Skeletal muscle satellite cell (primary cell): ENCODE measurements around the gene UNC13D.
"Not testable (repeated sequence)": the region's sequence is repeated elsewhere in the genome, so short reads cannot be mapped to it uniquely, and the experiment has no call there.

Experiments
- H3K27me3 ChIP-seq: 2 replicates; pipeline ENCODE4 v1.7.0; 2013; ENCODE audit warnings: low read length; ENCODE audit not compliant: control insufficient read depth, insufficient read depth
- H3K36me3 ChIP-seq: 2 replicates; pipeline ENCODE4 v1.7.0; 2013; ENCODE audit warnings: mild to moderate bottlenecking, control low read depth, low read length; ENCODE audit not compliant: insufficient read depth
- H3K4me1 ChIP-seq: 2 replicates; pipeline ENCODE4 v1.7.0; 2013; ENCODE audit warnings: low read length; ENCODE audit not compliant: control insufficient read depth, insufficient read depth
- H3K4me2 ChIP-seq: 2 replicates; pipeline ENCODE4 v1.7.0; 2013; ENCODE audit warnings: mild to moderate bottlenecking, low read length
- H3K4me3 ChIP-seq: 2 replicates; pipeline ENCODE4 v1.7.0; 2013; ENCODE audit warnings: low read length
- H3K9ac ChIP-seq: 2 replicates; pipeline ENCODE4 v1.7.0; 2013; ENCODE audit warnings: mild to moderate bottlenecking, low read depth, low read length, moderate library complexity
- H3K9me3 ChIP-seq: replicated peaks from 2 replicates; pipeline ENCODE4 v1.7.0; 2013; ENCODE audit warnings: mild to moderate bottlenecking, control low read depth, low read length

The UNC13D gene

GRCh38 chr17:75872434-75873351 lies 28.5 kb upstream of the UNC13D start:
- Histone ChIP-seq H3K27me3 (no peaks in the 10 kb centered on the region), H3K4me2 (peak overlapping the region; percentile 62), H3K4me1 (peaks cover 52% of the 10 kb centered on the region), H3K36me3 (no peaks in the 10 kb centered on the region), H3K4me3 (peak overlapping the region; percentile 19), H3K9ac (peak overlapping the region; percentile 58), H3K9me3 (no peaks in the 10 kb centered on the region)

DNA sequence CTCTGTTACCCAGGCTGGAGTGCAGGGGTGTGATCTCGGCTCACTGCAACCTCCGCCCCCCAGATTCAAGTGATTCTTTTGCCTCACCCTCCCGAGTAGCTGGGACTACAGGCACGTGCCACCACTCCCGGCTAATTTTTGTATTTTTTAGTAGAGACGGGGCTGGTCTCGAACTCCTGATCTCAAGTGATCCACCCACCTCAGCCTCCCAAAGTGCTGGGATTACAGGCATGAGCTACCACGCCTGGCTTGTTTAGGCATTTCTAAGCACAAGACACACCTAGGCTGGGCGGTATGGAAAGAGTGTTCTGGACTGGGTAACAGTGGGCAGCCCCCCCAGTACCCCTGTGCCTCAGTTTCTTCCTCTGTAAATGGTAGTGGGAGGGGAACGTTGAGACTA lies 26.0 kb upstream of the UNC13D start:
- H3K27me3 ChIP-seq, H3K36me3 ChIP-seq, H3K9me3 ChIP-seq, H3K9ac ChIP-seq, H3K4me2 ChIP-seq, H3K4me3 ChIP-seq: not testable (repeated sequence)
- peaks cover 28% of the 10 kb centered on the region for H3K4me1 ChIP-seq

GRCh38 chr17:75869282-75870141 lies 25.3 kb upstream of the UNC13D start:
- H3K4me2 ChIP-seq, result peak overlapping the region; percentile 38
- no peak overlapping the region for H3K4me3 ChIP-seq
- H3K9me3 ChIP-seq, result no peaks in the 10 kb centered on the region
- H3K4me1 ChIP-seq, result peaks cover 28% of the 10 kb centered on the region
- H3K9ac ChIP-seq, result peak overlapping the region; percentile 6
- no peaks in the 10 kb centered on the region for H3K36me3 ChIP-seq
- H3K27me3 ChIP-seq, result no peaks in the 10 kb centered on the region

- H3K9ac ChIP-seq, H3K9me3 ChIP-seq, H3K27me3 ChIP-seq, H3K36me3 ChIP-seq, H3K4me3 ChIP-seq: not testable (repeated sequence)
- Histone ChIP-seq H3K4me1 (peaks cover 33% of the 10 kb centered on the region), H3K4me2 (peak overlapping the region; percentile 38)
Measured at GRCh38 chr17:75868730-75869281, 24.6 kb upstream of the UNC13D start.

- H3K27me3 ChIP-seq, H3K4me3 ChIP-seq, H3K9ac ChIP-seq, H3K36me3 ChIP-seq, H3K9me3 ChIP-seq, H3K4me2 ChIP-seq: not testable (repeated sequence)
- H3K4me1 ChIP-seq, result peaks cover 19% of the 10 kb centered on the region
Measured at GRCh38 chr17:75865404-75866188, 21.4 kb upstream of the UNC13D start.

DNA sequence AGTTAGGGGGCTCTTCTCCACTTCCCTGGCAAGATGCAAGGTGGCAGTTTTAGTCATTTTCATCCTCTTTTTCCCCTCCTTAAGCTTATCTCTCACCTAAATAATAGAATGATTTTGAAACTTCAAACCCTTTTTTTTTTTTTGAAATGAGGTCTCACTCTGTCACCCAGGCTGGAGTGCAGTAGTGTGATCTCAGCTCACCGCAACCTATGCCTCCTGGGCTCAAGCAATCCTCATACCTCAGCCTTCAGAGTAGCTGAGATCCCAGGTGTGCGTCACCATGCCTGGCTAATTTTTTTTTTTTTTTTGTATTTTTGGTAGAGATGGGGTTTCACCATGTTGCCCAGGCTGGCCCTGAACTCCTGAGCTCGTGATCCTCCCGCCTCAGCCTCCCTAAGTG lies 20.7 kb upstream of the UNC13D start:
- H3K9ac ChIP-seq, H3K36me3 ChIP-seq, H3K4me3 ChIP-seq, H3K27me3 ChIP-seq, H3K9me3 ChIP-seq: not testable (repeated sequence)
- Histone ChIP-seq H3K4me1 (peaks cover 18% of the 10 kb centered on the region), H3K4me2 (peak overlapping the region; percentile 28)

DNA sequence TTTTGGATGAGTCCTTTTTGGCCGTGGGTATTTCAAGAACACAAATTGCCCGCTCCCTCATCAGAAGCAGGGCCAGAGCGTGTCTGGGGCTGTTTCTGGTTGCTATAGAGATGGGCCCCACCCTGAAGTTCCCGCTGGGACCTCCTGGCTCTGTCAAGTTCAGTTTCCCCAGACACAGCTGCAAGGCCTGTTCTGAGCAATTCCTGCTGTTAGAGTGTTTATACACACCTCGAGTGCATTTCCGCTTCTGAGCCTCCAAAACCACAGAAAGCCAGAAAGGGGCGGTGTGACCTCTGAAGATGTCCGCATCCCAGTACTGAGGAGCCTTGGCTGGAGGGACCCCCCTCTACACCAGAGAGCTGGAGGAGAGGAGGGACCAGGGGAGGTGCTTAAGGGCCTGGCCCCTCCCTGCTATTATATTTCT lies 20.3 kb upstream of the UNC13D start:
- Histone ChIP-seq H3K4me1 (peaks cover 14% of the 10 kb centered on the region), H3K4me2 (peak overlapping the region; percentile 28), H3K9ac (no peak overlapping the region), H3K36me3 (no peaks in the 10 kb centered on the region), H3K4me3 (no peak overlapping the region), H3K9me3 (no peaks in the 10 kb centered on the region), H3K27me3 (no peaks in the 10 kb centered on the region)

DNA sequence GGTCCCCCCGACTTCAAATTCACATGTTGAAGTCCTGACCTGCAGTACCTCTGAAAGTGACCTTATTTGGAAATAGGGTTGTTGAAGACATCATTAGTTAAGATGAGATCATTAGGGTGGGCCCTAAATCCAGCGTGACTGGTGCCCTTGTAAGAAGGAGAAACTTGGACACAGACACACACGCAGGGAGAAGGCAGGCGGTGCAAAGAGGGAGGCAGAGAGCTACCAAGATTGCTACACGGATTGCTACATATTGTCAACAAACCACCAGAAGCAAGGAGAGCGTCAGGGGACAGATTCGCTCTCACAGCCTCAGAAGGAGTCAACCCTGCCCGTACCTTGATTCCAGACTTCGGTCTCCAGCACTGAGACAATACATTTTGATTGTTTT lies 17.7 kb upstream of the UNC13D start:
- Histone ChIP-seq H3K4me1 (peaks cover 9% of the 10 kb centered on the region), H3K9ac (no peak overlapping the region), H3K4me2 (no peak overlapping the region), H3K9me3 (no peaks in the 10 kb centered on the region), H3K36me3 (no peaks in the 10 kb centered on the region), H3K4me3 (no peak overlapping the region), H3K27me3 (no peaks in the 10 kb centered on the region)

GRCh38 chr17:75859358-75859757 lies 15.2 kb upstream of the UNC13D start:
- not testable (repeated sequence) for H3K4me3 ChIP-seq, H3K4me2 ChIP-seq, H3K9me3 ChIP-seq, H3K9ac ChIP-seq, H3K27me3 ChIP-seq, H3K36me3 ChIP-seq
- H3K4me1 ChIP-seq, result peaks cover 16% of the 10 kb centered on the region

- H3K4me1 ChIP-seq, result peaks cover 34% of the 10 kb centered on the region
- H3K27me3 ChIP-seq, result no peaks in the 10 kb centered on the region
- no peaks in the 10 kb centered on the region for H3K9me3 ChIP-seq
- peak overlapping the region; percentile 88 for H3K4me3 ChIP-seq
- peak overlapping the region; percentile 91 for H3K9ac ChIP-seq
- H3K36me3 ChIP-seq, result no peaks in the 10 kb centered on the region
- H3K4me2 ChIP-seq, result peak overlapping the region; percentile 97
Measured at GRCh38 chr17:75856062-75856756, 12.0 kb upstream of the UNC13D start.
